GM18517 (cell line): ENCODE measurements around the gene GORASP1.
A peak's percentile ranks its signal among the peaks of the same experiment; 100 is the strongest.

ENCODE experiments used
- ATAC-seq: cut with Tn5 transposase; IDR thresholded peaks from one replicate; pipeline ENCODE4 v1.9.1; 2021; ENCODE audit warnings: mild to moderate bottlenecking, moderate library complexity; ENCODE audit not compliant: unreplicated experiment

The GORASP1 gene

DNA sequence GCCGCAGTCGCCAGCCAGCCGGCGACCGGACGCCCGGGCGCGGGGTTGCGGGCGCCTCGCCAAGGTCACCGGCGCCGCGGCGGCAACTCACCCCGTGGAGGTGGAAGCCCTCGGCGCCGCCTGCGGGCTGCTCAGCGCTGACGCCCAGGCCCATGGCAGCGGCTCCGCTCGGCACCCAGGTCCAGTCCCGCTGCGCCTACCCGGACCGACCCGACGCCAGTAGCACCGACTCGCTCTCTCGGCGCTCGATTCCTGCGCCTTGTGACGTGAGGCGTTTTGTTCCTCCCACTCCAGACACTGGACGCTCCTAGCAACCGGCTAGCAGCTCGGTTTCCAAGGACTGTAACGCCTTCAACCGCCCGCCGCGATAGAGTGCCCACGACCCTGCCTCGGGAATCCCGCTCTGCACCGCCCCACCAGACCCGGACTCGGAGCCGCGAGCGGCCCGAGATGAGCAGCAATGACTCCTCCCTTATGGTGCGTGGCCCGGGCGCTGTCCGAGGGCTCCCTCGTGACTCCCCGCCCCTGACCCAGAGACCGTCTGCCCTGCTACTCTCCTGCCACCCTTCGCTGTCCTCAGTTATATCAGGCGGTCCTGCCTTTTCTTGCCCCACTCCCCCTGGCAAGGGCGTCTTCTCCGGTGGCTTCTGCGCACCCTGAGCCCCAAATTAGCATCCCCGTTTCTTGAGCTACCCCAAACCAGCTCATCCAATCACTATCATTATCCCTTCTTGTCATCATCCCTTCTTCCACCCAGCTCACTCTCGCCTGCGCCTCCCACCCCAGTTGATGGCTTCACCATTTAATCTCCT is at the start of gene GORASP1, which contains the start of gene TTC21A:
Gene GORASP1, minus strand, starts transcription at position 240 of the 812 bp plus-strand sequence. Its CDS starts 86 bp downstream, at position 154.
Gene TTC21A, plus strand, starts transcription at position 293 of the 812 bp plus-strand sequence. Its CDS starts 158 bp downstream, at position 451.
- peak; percentile 56 for ATAC-seq

DNA sequence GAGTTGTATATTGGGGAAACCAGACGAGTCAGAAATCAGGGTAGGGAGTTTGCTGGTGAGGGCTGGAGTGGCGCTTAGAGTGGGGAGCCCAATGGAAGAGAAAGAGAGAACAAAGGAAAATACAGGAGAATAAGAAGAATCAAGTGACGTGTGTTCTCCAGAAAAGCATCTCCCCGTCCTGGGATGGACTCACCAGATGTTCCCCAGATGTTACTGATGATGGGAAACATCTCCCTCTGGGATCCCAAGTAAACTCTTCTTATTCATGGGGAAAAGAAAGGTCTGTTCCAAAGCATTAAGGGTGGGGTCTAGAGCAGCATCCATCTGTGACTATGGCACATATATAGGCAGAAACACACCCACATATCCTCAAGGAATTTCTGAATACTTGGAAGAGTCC is 49.0 kb upstream of the GORASP1 start:
- ATAC-seq = no peak

DNA sequence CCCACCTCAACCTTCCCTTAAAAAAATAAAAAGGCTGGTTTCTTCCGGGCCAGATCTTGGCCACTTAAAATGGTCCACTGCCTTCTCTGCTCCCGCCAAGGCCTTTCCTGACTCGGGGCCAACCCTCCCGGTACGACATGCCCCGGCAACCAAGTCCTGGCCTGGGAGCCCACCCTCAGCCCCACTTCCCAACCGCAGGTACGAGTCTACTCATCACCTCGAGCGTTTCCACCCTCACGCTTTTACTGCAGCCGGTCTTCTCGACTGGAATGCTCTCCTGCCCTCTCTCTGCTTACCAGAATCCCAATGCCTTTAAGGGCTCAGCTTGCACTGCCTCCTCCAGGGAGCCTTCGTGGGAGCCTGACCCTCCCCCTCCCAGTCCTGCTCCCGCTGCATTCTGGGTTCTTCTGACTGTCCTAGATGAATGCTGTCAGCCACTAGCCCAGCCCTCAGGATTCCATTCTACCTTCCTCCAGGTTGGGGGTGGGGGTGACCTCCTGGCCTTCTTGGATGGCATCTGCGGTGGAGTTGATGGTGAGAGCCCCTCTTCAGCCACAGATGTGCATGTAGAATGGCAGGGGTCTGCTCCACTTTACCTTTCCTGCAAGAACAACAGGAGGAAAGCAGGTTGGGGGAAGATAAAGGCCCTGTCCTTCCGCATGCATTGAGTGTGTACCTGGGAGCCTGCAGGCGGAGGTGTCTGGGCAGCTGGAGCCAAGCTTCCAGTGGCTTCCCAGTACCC is 47.0 kb upstream of the GORASP1 start:
- no peak for ATAC-seq

DNA sequence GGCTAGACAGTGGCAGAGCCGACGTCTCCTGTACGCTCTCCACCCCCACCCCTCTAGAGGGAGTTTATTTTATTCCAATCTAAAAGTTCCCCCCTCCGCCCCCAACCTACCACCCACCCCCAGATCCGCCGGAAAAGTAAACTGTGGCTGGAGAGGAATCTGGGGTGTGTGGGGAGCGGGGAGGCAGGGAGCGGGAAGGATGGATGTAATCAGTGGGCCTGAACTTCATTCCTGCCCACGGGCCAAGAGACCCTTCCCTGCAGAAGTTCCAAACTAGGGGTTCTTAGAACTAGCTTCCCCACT is 46.5 kb upstream of the GORASP1 start:
- no peak for ATAC-seq

DNA sequence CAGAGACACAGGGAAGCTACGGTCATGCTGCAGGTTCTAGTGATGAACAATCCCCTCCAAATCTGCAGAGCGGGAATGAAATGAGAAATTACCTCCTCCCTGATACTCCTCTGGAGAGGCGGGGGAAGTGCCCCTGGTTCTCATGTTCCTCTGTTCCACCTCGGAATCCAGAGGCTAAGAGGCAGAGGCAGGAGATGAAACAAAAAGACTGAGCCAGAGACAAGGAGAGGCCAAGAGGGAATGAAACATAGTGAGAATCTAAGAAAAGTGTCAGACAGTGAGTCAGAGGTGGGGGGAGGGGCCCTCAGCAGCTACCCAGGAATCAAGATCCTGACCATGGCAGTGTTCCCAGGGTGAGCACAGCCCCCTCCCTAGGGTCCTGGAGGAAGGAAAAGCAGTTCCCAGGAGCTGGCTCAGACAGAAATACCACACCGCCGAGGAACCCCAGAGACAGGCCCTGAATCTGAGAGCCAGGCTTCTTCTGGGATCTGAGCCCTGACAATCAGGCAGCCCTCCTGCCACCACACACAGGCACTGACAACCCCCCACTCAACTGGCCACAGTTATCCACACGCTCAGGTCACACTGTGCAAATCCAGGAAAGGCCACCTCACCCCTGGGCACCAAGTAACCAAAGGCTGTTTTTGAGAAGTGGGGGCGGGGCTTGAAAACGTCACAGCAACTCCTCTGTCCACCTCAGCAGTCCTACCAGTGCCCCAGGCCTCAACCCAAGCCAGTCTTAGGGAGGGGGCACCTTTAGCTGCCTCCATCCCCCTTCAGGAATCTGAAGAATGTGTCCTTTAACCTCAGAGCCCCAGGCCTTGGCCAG is 43.6 kb upstream of the GORASP1 start:
- no peak for ATAC-seq

DNA sequence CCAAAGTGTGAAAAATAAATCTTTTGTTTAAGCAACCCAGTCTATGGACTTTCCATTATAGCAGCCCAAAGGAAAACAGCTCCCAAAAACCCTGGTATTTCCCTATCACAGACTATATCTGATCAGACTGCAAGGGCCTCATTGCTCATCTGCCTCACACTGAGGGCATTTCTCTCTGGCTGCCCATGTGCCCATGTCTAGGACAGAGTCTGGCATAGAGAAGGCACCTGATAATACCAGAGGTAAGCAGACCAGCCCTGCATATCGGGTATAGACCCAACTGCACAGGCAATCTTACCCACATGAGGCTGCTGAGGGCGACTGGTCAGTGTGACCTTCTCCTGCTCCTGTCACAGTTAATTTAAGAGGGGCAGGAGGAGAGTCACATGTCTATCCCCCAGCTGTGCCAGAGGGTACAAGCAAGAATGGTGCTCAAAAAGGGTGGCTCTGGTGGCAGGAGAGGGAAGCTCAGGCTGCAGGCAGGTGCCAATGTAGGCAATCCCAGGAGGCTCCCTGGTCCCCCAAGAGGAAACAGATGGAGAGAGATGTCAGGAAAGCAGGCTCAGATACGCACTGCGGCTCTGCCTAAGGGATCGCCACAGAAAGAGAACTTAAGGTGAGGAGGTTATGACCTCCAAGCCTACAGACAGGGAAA is 42.8 kb upstream of the GORASP1 start:
- ATAC-seq = no peak

DNA sequence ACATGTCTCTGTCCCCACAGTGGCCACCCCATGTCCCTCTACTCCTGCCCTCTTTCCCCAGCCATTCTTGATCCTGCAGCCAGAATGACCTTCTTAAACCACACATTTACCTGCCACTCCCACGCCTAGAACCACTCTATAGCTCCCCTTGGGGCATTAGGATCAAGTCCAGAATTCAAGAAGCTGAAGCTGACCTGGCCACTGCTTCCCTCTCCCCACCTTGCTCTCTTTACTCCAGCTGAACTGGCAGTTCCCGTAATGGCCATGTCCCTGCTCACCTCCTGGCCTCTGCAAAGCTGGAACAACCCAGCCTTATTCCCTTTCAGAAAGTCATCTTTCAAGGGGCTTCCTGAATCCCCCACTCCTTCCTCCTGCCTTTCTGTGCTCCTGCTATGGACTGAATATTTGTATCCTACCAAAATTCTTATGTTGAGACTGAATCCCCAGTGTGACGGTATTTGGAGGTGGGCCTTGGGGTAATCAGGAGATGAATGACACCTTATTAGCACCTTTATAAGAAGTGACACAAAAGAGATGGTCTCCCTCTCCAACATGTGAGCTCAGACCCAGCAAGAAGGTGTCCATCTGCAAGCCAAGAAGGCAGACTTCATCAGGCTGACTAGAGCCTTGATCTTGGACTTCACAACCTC is 42.2 kb upstream of the GORASP1 start:
- no peak for ATAC-seq

DNA sequence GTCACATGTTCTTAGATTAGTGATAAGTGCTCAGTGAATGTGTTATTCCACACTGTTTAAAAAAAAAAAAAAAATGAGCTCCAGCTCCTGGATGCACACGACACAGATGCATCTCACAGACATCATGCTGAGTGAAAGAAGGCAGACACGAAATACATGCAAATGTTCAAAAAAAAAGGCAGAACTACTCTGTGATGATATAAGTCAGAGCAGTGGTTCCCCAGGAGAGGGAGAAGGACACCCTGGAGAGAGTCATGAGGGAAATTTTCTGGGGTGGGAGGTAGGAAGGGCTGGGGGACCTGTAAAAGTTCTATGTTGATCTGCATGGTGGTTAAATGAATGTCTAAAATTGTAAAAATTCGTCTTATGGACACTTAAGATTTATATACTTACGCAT is 41.6 kb upstream of the GORASP1 start:
- no peak for ATAC-seq

DNA sequence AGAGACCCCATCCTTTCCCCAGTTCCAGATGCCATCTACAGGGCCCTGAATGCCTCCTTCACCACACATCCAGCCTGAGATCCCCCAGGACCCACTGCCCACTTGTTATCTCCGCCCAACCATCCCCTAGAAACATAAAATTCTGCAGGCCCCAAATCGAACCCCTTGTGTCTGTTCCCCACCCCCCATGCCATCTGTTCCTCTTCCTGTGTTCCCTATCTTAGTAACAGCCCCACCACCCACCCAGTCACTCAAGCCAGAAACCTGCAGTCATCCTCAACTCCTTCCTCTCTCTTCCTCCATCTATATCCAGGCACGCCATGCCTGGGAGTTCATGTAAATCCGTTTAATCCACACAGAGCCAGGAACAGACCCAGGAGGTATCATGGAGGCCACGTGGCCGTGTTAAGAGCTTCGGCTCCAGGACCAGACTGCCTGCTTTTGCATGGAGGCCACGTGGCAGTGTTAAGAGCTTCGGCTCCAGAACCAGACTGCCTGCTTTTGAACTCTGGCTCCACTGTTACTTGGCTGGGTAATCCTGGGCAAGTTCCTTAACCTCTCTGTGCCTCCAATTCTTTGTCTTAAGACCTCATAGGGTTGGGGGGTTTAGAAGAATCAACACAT is 41.1 kb upstream of the GORASP1 start:
- no peak for ATAC-seq

DNA sequence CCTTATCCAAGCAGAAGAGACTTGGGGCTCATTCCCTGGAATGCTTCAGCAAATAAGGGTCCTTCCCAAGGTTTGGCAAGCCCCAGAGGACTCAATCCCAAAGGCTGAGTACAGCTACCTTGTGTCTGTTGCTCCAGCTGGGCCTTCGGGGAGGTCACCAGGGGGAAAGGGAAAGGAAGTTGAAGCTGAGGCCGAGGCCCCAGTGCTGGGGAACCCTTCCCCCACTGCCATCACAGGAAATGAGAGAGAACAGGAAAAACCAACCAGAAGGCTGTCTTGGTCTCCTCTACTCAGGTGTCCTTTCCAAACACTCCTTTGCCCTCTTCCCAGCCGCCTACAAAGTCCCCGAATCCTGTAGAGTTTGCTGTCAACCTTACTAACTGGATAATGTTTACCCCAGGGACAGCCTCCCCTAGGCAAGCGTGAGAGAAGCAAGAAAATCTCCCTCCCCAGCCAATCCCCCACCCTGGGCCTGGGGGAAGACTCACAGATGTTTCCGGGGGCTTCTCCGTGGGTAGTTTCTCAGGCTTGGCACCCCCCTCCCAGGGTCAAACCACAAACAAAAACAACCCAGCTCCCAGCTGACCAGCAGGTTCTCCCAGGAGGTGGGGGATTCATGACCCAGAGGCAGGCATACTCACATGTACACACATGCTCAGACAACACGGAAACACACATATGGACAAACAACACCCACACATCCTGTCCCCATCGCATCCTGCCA is 40.4 kb upstream of the GORASP1 start:
- ATAC-seq = peak; percentile 34

DNA sequence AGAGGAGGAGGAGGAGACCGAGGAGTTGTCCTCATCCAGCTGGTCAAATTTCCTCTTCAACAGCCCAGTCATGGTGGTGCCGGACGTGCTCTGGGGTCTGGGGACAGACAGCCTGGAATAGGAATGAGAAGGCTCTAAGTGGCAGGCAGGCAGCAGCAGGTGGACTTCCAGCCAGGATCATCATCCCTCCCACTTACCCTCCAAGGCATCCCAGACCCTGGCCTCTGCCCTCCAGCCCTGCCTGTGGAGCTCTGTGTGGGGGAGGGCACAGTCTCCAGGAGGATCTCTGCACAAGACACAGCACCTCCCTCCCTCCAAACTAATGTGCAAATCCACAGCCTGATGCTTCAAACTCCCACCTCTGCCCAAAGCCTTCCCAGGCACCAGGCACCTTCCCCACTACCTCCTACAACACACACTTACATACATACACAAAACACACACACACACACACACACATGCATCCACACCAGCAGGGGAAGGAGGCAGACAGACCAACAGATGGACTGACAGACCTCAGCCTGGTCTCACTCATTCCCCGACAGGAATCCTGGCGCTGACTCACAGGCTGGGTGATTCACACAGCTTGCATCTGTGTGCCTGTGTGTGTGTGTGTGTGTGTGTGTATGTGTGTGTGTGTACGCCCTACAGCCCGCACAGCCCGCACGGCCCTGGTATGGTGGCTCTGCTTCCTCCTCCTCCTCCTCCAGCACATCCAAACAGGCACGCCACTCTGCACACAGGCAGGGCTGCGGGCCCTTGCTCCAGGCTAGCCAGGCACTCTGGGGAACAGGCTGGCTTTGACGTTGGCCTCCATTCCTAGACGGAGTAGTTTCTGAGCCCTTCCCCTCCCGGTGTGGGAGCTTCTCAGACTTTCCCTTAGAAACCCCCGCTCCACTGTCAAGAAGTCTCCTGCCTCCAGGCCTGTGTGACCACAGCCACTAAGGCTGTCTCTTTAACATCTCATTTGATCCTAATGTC is 39.5 kb upstream of the GORASP1 start:
- no peak for ATAC-seq

DNA sequence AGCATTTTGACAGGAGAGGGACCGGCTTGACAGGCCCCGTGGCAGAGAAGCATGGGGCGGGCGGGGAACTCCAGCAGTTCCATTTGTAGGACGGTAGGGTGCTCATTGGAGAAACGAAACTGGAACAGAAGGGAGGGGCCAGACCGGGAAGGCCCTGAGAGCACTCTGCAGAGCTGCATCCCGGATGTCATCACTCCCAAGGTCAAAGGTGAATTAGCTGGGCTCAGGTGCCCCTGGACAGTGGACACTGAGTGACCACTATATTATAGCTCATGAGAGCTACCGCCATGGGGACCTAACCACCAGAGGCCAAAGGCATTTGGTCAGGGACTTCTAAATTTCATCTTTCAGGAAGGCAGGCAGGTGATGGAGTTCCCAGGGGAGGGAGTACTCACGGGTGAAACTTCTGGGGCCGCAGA is 38.7 kb upstream of the GORASP1 start:
- no peak for ATAC-seq

DNA sequence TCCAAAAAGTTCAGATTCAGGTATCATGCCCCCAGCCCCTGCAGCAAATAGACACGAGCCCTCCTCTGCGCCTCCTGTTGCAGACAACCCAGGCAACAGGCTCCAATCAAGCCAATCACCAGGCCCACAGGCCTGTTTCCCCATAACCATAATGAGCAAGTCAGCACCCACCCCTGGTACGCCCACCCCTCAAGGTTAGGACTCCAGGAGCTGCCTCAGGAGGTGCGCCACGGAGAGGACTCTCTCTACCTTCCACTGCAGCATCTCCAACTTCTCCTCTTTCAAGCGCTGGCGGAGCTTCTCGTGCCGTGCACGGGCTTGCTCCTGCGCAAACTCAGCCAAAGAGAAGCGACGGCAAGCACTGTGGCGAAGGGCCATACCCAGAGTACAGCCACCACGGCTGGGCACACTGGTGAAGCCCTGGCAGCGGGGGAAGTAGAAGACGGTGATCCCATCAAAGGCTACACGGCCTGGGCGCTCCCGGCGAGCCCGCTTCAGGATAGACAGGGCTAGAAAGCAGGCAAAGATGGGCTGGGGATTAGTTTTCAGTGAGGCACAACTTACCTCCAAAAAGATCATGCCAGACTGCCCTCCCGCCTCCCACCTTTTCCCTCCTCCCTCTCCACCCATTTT is 37.4 kb upstream of the GORASP1 start:
- no peak for ATAC-seq

DNA sequence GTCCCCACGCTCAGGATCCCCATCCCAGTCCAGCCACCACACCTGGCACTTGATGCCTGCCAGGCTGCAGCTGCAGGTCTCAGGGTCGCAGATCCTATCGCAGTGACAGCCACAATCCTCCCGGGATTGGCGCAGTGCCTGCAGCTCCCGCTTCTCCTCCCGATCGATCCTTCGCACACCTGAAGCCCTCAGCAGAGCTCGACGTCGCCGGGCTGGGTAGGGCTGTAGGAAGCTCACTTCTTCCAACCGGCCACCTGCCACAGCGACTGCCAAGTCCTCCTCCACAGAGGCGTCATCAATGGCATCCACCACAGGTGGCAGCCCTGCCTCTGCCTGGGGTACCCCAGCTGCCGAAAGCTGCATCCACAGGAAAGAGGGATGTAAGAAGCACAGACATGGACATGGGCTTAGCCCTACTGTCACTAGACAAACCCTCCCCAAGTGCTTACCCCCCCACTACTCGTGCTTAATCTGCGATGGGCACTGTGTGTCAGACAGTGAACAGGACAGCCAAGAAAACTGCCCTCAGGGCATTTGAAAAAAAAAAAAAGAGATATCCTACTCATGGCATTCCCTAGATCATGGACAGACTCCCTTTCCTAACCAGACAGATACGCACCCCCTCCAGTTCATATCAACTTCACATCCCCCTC is 36.8 kb upstream of the GORASP1 start:
- no peak for ATAC-seq

DNA sequence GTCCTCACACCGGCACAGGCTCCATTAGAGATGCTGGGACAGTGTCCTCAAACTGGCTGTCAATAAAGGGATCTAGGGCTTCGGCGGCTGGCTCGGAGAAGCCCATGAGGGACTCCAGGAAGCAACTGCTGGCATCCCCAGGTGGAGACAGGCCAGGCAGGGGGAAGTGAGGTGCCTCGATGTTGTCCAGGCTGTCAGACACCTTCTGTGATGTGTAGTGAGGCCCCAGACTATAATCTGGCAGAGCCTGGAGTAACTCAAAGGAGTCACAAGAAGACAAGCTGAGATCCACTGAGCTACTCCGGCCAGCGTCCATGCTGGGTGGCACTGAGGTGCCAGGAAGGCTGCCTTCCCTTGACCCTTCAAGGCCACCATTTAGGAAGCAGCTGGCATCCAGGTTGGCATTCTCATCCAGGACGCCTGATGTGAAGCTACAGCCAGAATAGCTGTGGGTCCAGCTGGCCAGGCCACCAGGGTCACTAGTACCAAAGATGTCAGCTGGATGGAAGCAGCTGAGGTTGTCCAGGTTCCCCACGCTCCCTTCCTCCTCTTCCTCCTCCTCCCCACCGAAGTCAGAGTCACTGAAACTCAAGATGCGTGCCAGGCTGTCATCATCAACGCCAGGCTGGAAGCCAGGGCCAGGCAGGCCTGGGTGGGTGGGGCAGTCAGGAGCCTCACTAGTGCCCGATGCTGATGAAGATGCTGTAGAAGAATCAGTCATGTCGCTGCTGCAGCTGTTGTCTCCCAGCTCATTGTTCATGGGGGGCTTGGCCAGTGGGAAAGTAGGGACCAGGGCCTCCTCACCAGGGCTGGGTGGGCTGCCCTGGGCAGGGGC is 35.8 kb upstream of the GORASP1 start:
- ATAC-seq = no peak

DNA sequence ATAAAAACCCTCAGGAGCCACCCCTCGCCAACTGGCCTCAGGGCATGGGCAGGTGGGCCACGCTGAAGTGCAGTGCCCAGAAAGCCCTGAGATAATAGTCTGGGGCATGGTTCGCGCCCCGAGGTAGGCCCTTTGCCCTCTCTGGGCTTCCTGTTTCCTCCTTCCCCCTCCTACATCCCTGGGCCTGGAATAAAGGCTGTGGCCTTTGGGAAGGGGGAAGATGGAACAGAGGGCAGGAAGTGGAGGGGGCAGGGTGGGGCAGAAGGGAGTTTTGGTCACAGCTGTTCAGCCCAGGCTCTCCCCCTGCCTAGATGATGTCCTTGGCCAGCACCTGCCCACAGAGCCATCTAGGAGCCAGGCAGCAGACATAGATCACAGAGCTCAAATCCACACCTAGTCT is 34.6 kb upstream of the GORASP1 start:
- no peak for ATAC-seq
